HL-60 (cell line): ENCODE measurements around the gene EPB41L4B.

Source experiments
- CTCF ChIP-seq: IDR thresholded peaks from one replicate; pipeline ENCODE4 v1.5.1; 2011; ENCODE audit warnings: low read length, control low read depth, inconsistent platforms; ENCODE audit not compliant: insufficient read depth
- GABPA ChIP-seq: IDR thresholded peaks from 2 replicates; pipeline ENCODE4 v1.6.1; 2012; ENCODE audit warnings: low read depth

DNA sequence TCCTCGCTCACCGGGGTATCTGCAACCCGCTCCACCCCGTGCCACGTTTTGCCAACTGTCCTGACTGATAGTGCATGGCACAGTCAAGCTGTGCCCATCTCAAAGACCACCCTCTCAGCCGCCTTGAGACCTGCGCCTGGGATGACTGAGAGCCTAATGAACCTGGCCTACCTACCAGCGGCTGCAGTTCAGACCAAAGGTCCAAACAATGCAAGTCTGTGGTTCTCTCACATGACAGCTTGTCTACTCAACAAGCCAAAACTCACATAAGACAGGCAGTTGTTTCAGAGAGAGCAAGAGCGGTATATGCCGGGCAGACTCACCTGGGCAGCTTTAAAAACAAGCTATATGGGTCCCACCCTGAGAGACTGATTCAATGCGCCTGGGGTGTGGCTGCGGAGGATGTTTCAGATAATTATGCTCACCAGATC is 70.5 kb downstream of the EPB41L4B start:
- TF ChIP-seq CTCF = no peak
- TF ChIP-seq GABPA = no peak
